ENCODE data around the gene ANGPTL1. TPM values are rescaled to one million over a fixed set of nuclear protein-coding genes. Genes with fewer than 3 reads are reported as not detected.

Gene ANGPTL1
- total and polyA plus RNA-seq, 2 of the 8 experiments (the other 6 are each of a cell fraction or from before 2014, with no cell fraction given): not detected

DNA sequence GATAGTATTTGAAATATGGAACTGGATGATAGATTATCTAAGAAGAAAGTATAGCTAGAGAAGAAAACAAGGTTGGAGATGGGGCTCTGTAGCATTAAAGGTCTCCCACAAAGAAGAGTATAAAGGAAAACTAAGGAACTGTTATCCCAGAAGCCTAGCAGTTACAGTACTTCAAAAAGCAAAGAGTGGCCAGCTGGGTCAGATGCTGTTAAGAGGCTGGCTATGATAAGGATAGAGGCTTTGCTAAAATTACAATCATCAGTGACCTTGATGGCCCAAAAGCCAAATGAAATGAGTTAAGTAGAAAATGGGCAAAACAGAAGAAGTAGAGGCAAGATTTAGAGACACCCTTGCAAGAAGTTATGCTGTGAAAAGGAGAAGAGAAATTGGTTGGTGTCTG lies 25.1 kb upstream of the ANGPTL1 start:
- H3K4me3 ChIP-seq (ENCODE audit: extremely low read depth in 1 of 4, insufficient read depth in 2 of 4, low read depth in 3 of 4, low read length in 4 of 4): no peak overlapping the region
- H3K4me2 ChIP-seq (ENCODE audit: insufficient read depth in 1 of 2, low read depth in 2 of 2, low read length in 2 of 2): no peak overlapping the region
- no peak overlapping the region for H4K8ac ChIP-seq (ENCODE audit: extremely low read depth, insufficient read depth, low read length)
- no peak overlapping the region for H3K4ac ChIP-seq (replicated peaks; ENCODE audit: insufficient read length, low read depth, low read length)
- no peaks in the 10 kb centered on the region for H3K79me2 ChIP-seq (ENCODE audit: control insufficient read depth in 1 of 2, insufficient read depth in 2 of 2, low read length in 2 of 2)
- no peak overlapping the region for H3K23ac ChIP-seq (ENCODE audit: insufficient read length)
- H3K56ac ChIP-seq (replicated peaks; ENCODE audit: insufficient read length, low read depth, low read length): no peak overlapping the region
- DNase-seq (ENCODE audit: low read depth in 1 of 2, low spot score in 2 of 2): no peak
- TF ChIP-seq RBBP5 (IDR thresholded peaks at IDR 0.05; ENCODE audit: borderline replicate concordance, low read depth, low read length) (no peak), KDM1A (IDR thresholded peaks at IDR 0.05; ENCODE audit: borderline replicate concordance, low read length) (no peak), SIN3A (conservative IDR thresholded peaks at IDR 0.05 in 1 of 2, IDR thresholded peaks at IDR 0.05 in 1 of 2; ENCODE audit: low read depth in 1 of 2, low read length in 2 of 2) (no peak)
- no peaks in the 10 kb centered on the region for H3K27me3 ChIP-seq (replicated peaks in 1 of 4; ENCODE audit: control insufficient read depth in 3 of 4, extremely low read depth in 1 of 4, insufficient read depth in 3 of 4, low read length in 3 of 4)
- H2AK5ac ChIP-seq (ENCODE audit: low read depth, low read length): no peak overlapping the region
- H3K27ac ChIP-seq (ENCODE audit: low read depth, low read length): no peak overlapping the region
- H3K9ac ChIP-seq (replicated peaks in 1 of 4; ENCODE audit: extremely low read depth in 1 of 4, low read depth in 3 of 4, low read length in 3 of 4): no peak overlapping the region
- no peak overlapping the region for H4K91ac ChIP-seq (replicated peaks; ENCODE audit: insufficient read length, low read length)
- H4K5ac ChIP-seq (ENCODE audit: insufficient read length, low read depth, low read length): no peak overlapping the region
- POLR2A ChIA-PET (ENCODE audit: partially characterized antibody): no interaction called here
- H2BK20ac ChIP-seq (ENCODE audit: low read length): no peak overlapping the region
- H2BK5ac ChIP-seq (ENCODE audit: low read depth, low read length): no peak overlapping the region
- H2BK15ac ChIP-seq (ENCODE audit: low read length): no peak overlapping the region
- H3K9me3 ChIP-seq (ENCODE audit: insufficient read depth in 2 of 2, low read depth in 1 of 2, low read length in 1 of 2): no peaks in the 10 kb centered on the region
- FAIRE-seq: no peak
- H2AFZ ChIP-seq (ENCODE audit: low read length): no peak overlapping the region
- H3K36me3 ChIP-seq (ENCODE audit: control insufficient read depth in 2 of 4, insufficient read depth in 4 of 4, low read length in 3 of 4): peaks cover 0 to 5% (median 3%) of the 10 kb centered on the region in 4 experiments; a peak in 6 of 8 replicates
- no peak overlapping the region for H2BK120ac ChIP-seq (replicated peaks; ENCODE audit: low read depth, low read length)
- H3K79me1 ChIP-seq (ENCODE audit: low read depth, low read length): no peaks in the 10 kb centered on the region
- no peak overlapping the region for H3K18ac ChIP-seq (ENCODE audit: extremely low read depth, low read length)
- CTCF ChIA-PET (ENCODE audit: partially characterized antibody): interaction anchor here (0.6 to 1.0 kb wide), 2 partner anchors 333 to 420 kb away, joined by 3 to 4 read pairs; no protein-coding TSS in a partner anchor
- no peaks in the 10 kb centered on the region for H3K23me2 ChIP-seq (ENCODE audit: low read depth, low read length)
- H4K20me1 ChIP-seq (replicated peaks in 1 of 2; ENCODE audit: control insufficient read depth in 1 of 2, insufficient read depth in 2 of 2, low read length in 2 of 2): peaks cover 0 to 1% of the 10 kb centered on the region in 2 experiments
- no peak overlapping the region for H2BK12ac ChIP-seq (ENCODE audit: low read depth, low read length)
- H3K4me1 ChIP-seq (replicated peaks in 1 of 4; ENCODE audit: control insufficient read depth in 3 of 4, insufficient read depth in 4 of 4, low read length in 3 of 4): no peaks in the 10 kb centered on the region
- no peak overlapping the region for H3K14ac ChIP-seq (ENCODE audit: insufficient read length)

Measured in H1 (cell line).